Neural cell (in vitro differentiated cells): ENCODE data around the gene SKIL. TPM values are rescaled to one million over a fixed set of nuclear protein-coding genes. Genes with fewer than 3 reads are reported as not detected.

ENCODE experiments used
- H2AFZ ChIP-seq: fragments of 200-600, 300-800 bp; sonication (generic), shearing (Covaris generic); 2 replicates; pipeline ENCODE4 v1.6.0; 2014; ENCODE audit warnings: low read depth, mild to moderate bottlenecking, antibody characterized with exemption, low read length, moderate library complexity
- H3F3A ChIP-seq: fragments of 200-600 bp; shearing (Covaris generic); 2 replicates; pipeline ENCODE4 v1.6.1; 2016; ENCODE audit warnings: mild to moderate bottlenecking, moderate library complexity, mixed read lengths, antibody characterized with exemption, low read length; ENCODE audit not compliant: insufficient read depth, poor library complexity, severe bottlenecking
- H3K27ac ChIP-seq: fragments of 200-600, 300-800 bp; sonication (generic), shearing (Covaris generic); 2 replicates; pipeline ENCODE4 v1.5.1; 2014; ENCODE audit warnings: mild to moderate bottlenecking, low read length, moderate library complexity
- H3K27me3 ChIP-seq: fragments of 300-800, 200-600 bp; sonication (generic), shearing (Covaris generic); 2 replicates; pipeline ENCODE4 v1.6.0; 2014; ENCODE audit warnings: mild to moderate bottlenecking, low read depth, low read length, moderate library complexity; ENCODE audit not compliant: insufficient read depth
- H3K36me3 ChIP-seq: fragments of 300-800, 200-600 bp; sonication (generic), shearing (Covaris generic); 2 replicates; pipeline ENCODE4 v1.5.1; 2014; ENCODE audit warnings: mild to moderate bottlenecking, antibody characterized with exemption, low read length, moderate library complexity; ENCODE audit not compliant: insufficient read depth
- H3K4me2 ChIP-seq: fragments of 300-800, 200-600 bp; sonication (generic), shearing (Covaris generic); 2 replicates; pipeline ENCODE4 v1.6.0; 2014; ENCODE audit warnings: mild to moderate bottlenecking, low read length
- H3K4me3 ChIP-seq: fragments of 300-800, 200-600 bp; sonication (generic), shearing (Covaris generic); 2 replicates; pipeline ENCODE4 v1.5.1; 2014; ENCODE audit warnings: mild to moderate bottlenecking, low read length, moderate library complexity
- H3K79me2 ChIP-seq: fragments of 200-600 bp; shearing (Covaris generic); replicated peaks from 2 replicates; pipeline ENCODE4 v1.6.0; 2014; ENCODE audit warnings: mild to moderate bottlenecking, low read length, moderate library complexity; ENCODE audit not compliant: insufficient read depth
- H3K9ac ChIP-seq: fragments of 300-800, 200-600 bp; sonication (generic), shearing (Covaris generic); 2 replicates; pipeline ENCODE4 v1.6.1; 2016; ENCODE audit warnings: mild to moderate bottlenecking, low read length, mixed read lengths
- H3K9me2 ChIP-seq: fragments of 200-600 bp; shearing (Covaris generic); 2 replicates; pipeline ENCODE4 v1.6.1; 2016; ENCODE audit warnings: mild to moderate bottlenecking, low read length, mixed read lengths; ENCODE audit not compliant: insufficient read depth
- H3K9me3 ChIP-seq: fragments of 200-600, 300-800 bp; sonication (generic), shearing (Covaris generic); 2 replicates; pipeline ENCODE4 v1.6.1; 2016; ENCODE audit warnings: mild to moderate bottlenecking, mixed run types, low read length, moderate library complexity, mixed read lengths
- H4K20me1 ChIP-seq: fragments of 200-600 bp; shearing (Covaris generic); 2 replicates; pipeline ENCODE4 v1.6.1; 2016; ENCODE audit warnings: mild to moderate bottlenecking, mixed run types; ENCODE audit not compliant: insufficient read depth
- CTCF ChIP-seq: fragments of 450-650 bp; IDR thresholded peaks from 2 replicates; pipeline ENCODE4 v1.5.1; 2014; ENCODE audit warnings: antibody characterized with exemption, mild to moderate bottlenecking, moderate library complexity; ENCODE audit not compliant: poor library complexity, severe bottlenecking
- EZH2 ChIP-seq: fragments of 200-600, 300-800 bp; shearing (Covaris generic), sonication (generic); IDR thresholded peaks from 2 replicates; pipeline ENCODE4 v1.6.1; 2014; ENCODE audit warnings: antibody characterized with exemption, low read length, borderline replicate concordance, mild to moderate bottlenecking; ENCODE audit not compliant: insufficient read depth, poor library complexity, severe bottlenecking
- MXI1 ChIP-seq: fragments of 450-650 bp; conservative IDR thresholded peaks from 2 replicates; pipeline ENCODE4 v1.6.1; 2014; ENCODE audit warnings: antibody characterized with exemption, mild to moderate bottlenecking; ENCODE audit not compliant: poor library complexity, severe bottlenecking
- POLR2AphosphoS5 ChIP-seq: IDR thresholded peaks from 2 replicates; pipeline ENCODE4 v1.6.1; 2012
- RAD21 ChIP-seq: fragments of 450-650 bp; conservative IDR thresholded peaks from 2 replicates; pipeline ENCODE4 v1.6.1; 2014; ENCODE audit warnings: antibody characterized with exemption, mild to moderate bottlenecking, moderate library complexity
- SMC3 ChIP-seq: fragments of 450-650 bp; conservative IDR thresholded peaks from 2 replicates; pipeline ENCODE4 v1.6.1; 2014; ENCODE audit warnings: antibody characterized with exemption, mild to moderate bottlenecking, moderate library complexity; ENCODE audit not compliant: poor library complexity
- TAF1 ChIP-seq: IDR thresholded peaks from 2 replicates; pipeline ENCODE4 v1.6.1; 2012; ENCODE audit warnings: low read depth
- polyA plus RNA-seq: library from polyadenylated mRNA; depleted of rRNA; stranded (reverse); fragments of >200 nt; gene quantifications from 2 replicates; pipeline ENCODE4 v1.2.3, GENCODE V29; 2014
- TF ChIP-seq, protein P1 (sequence below): IDR thresholded peaks from 2 replicates; pipeline ENCODE4 v1.6.1; 2012; ENCODE audit warnings: borderline replicate concordance

Gene SKIL
- polyA plus RNA-seq, 1 donor from 2014 or later = 36.9 TPM

DNA sequence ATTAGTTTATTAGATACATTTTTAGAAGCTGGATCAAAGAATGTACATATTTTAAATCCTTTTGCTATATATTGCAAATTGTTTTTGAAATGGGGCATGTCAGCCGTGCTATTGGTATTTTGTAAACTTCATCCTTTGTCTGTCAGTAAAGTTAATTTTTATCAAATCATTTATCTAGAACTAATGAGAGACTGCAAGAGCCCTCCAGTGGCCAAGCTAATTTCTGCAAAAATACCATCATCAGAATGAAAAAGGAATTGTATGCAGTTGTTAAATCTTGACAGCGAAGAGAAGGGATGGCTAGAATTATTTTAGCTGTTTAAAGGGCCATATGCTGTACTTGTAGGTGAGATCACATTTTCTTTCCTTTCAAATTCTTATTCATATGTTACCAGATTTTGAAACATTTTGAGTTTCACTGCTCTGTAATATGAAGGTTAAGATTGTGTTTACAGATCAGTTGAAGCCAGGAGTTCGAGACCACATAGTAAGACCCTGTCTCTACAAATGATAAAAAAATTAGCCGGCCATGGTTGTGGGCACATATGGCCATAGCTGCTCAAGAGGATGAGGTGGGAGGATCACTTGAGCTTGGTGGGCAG lies 53.0 kb downstream of the SKIL start:
- H3K27ac ChIP-seq = no peak overlapping the region

GRCh38 chr3:170413291-170413690 lies 55.8 kb downstream of the SKIL start:
- Histone ChIP-seq H2AFZ (no peak overlapping the region), H3K4me2 (no peak overlapping the region), H3K9ac (no peak overlapping the region), H3K4me3 (no peak overlapping the region), H3K27me3 (peaks cover 16% of the 10 kb centered on the region), H4K20me1 (no peaks in the 10 kb centered on the region), H3K27ac (no peak overlapping the region), H3K36me3 (no peaks in the 10 kb centered on the region), H3K9me3 (no peaks in the 10 kb centered on the region), H3F3A (no peaks in the 10 kb centered on the region), H3K79me2 (no peaks in the 10 kb centered on the region), H3K9me2 (no peaks in the 10 kb centered on the region)
- TF ChIP-seq MXI1 = no peak

More for the DNA sequence above, 53.0 kb downstream of the SKIL start:
- Histone ChIP-seq H3K79me2 (no peaks in the 10 kb centered on the region), H3K36me3 (no peaks in the 10 kb centered on the region), H3F3A (no peaks in the 10 kb centered on the region), H3K27me3 (no peaks in the 10 kb centered on the region), H4K20me1 (no peaks in the 10 kb centered on the region), H3K9me2 (no peaks in the 10 kb centered on the region), H3K4me2 (no peak overlapping the region), H2AFZ (no peak overlapping the region), H3K9ac (no peak overlapping the region), H3K9me3 (no peaks in the 10 kb centered on the region), H3K4me3 (no peak overlapping the region)
- TF ChIP-seq CTCF (peak; percentile 62), MXI1 (no peak), SMC3 (peak; percentile 69), EZH2 (no peak), RAD21 (peak; percentile 61), POLR2AphosphoS5 (no peak)
- TF ChIP-seq, protein P1, sequence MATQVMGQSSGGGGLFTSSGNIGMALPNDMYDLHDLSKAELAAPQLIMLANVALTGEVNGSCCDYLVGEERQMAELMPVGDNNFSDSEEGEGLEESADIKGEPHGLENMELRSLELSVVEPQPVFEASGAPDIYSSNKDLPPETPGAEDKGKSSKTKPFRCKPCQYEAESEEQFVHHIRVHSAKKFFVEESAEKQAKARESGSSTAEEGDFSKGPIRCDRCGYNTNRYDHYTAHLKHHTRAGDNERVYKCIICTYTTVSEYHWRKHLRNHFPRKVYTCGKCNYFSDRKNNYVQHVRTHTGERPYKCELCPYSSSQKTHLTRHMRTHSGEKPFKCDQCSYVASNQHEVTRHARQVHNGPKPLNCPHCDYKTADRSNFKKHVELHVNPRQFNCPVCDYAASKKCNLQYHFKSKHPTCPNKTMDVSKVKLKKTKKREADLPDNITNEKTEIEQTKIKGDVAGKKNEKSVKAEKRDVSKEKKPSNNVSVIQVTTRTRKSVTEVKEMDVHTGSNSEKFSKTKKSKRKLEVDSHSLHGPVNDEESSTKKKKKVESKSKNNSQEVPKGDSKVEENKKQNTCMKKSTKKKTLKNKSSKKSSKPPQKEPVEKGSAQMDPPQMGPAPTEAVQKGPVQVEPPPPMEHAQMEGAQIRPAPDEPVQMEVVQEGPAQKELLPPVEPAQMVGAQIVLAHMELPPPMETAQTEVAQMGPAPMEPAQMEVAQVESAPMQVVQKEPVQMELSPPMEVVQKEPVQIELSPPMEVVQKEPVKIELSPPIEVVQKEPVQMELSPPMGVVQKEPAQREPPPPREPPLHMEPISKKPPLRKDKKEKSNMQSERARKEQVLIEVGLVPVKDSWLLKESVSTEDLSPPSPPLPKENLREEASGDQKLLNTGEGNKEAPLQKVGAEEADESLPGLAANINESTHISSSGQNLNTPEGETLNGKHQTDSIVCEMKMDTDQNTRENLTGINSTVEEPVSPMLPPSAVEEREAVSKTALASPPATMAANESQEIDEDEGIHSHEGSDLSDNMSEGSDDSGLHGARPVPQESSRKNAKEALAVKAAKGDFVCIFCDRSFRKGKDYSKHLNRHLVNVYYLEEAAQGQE = no peak

GRCh38 chr3:170414202-170414663 lies 56.7 kb downstream of the SKIL start:
- H3K9ac ChIP-seq = no peak overlapping the region
- H3K27me3 ChIP-seq = peaks cover 26% of the 10 kb centered on the region
- H4K20me1 ChIP-seq = no peaks in the 10 kb centered on the region
- no peak overlapping the region for H3K27ac ChIP-seq
- no peaks in the 10 kb centered on the region for H3K9me3 ChIP-seq
- H3K36me3 ChIP-seq = no peaks in the 10 kb centered on the region
- no peaks in the 10 kb centered on the region for H3K9me2 ChIP-seq
- TF ChIP-seq TAF1 (no peak), EZH2 (no peak), SMC3 (peak; percentile 96), MXI1 (no peak), CTCF (peak; percentile 94), RAD21 (peak; percentile 96)
- H3K79me2 ChIP-seq = no peaks in the 10 kb centered on the region
- no peak overlapping the region for H3K4me2 ChIP-seq
- no peak overlapping the region for H3K4me3 ChIP-seq
- no peak overlapping the region for H2AFZ ChIP-seq
- H3F3A ChIP-seq = no peaks in the 10 kb centered on the region
